GM21447 (cell line): Measurements from ENCODE around the gene MKRN3.

Experiments used
- ATAC-seq: cut with Tn5 transposase; IDR thresholded peaks from one replicate; pipeline ENCODE4 v1.9.1; 2021; ENCODE audit not compliant: unreplicated experiment

MKRN3 gene

DNA sequence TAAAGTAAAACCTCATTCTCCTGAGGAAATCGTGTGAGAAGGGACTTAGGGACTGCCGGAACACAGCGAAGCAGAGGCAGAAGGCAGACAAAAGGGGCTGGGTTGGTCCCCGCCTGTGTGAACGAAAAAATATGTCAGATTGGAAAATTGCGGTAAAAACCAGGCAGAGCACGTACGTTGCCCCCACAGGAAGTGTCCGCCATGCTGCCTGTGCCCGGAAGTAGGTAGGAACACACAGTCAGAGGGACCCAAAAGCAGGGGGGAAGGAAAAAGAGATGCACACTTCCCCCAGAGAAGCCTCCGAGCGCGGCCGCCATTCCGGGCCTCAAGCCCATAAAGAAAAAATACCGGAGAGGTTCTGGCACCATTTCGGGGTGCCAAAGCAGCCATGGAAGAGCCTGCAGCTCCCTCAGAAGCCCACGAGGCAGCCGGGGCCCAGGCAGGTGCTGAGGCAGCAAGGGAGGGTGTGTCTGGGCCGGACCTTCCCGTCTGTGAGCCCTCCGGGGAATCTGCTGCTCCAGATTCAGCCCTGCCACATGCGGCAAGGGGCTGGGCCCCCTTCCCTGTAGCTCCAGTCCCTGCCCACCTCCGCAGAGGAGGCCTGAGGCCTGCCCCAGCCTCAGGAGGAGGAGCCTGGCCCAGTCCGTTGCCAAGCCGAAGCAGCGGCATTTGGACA lies at the start of gene MKRN3:
MKRN3 (plus strand) TSS at position 280 of the 676 bp plus-strand sequence; CDS start at position 389, 109 bp downstream.
- no peak for ATAC-seq

DNA sequence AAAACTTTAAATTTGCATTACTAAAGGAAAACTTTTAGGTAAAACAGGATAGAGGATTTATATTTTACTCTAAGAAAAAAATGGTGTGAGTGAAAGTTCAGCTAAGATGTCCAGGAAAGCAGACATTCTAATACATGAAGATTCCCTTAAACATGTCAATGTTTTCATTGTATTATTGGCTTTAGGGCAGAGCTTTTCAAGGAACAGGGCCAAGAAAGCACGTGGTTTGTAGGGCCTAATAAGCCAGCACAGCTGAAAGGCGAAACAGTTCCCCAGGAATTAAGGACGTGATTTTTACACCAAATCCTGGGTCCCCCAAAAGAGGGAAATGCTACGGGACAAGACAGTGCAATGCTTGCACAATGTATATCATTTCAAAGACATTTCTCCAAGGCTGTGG lies 48.6 kb upstream of the MKRN3 start:
- ATAC-seq = no peak

DNA sequence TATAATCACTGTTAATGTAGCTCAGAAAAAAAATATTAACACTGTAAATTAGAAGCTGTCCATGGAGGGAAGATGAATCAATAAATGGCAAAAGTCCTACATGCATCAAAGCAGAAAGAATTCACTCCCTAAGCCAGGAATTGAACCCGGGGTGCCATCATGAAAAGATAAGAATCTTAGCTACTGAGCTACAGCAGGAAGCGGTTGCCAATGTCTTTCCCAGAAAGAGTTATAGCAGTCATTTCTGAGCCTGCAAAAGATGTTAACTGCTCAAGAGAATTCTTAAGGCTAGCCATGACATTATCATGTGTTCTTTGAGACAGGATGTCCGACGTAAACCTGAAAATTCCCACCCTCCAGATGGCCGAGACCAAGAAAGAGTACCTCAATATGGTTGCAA lies 47.4 kb upstream of the MKRN3 start:
- no peak for ATAC-seq

- ATAC-seq = no peak
Measured at GRCh38 chr15:23524816-23525215, 40.7 kb upstream of the MKRN3 start.

- no peak for ATAC-seq
Measured at GRCh38 chr15:23529891-23530290, 35.6 kb upstream of the MKRN3 start.

- no peak for ATAC-seq
Measured at GRCh38 chr15:23532024-23532423, 33.5 kb upstream of the MKRN3 start.

DNA sequence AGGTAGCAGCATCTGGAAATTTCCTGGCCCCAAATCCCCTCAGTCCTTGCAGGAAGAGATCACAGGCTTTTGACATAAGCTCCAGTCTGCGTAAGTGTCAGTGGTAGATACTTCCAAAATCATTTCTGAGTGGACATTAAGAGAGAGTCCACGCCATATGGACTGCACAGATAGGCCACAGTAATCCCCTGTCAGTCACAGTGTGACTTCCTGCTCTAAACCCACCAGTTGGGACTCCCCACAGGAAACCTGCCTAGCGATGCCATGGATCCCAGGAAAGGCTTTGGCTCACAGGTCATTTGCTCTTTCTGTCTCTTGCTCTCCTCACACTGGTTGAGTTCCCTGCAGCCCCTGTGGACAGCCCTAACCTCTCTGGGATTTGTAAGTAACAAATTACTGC lies 28.8 kb upstream of the MKRN3 start:
- no peak for ATAC-seq

GRCh38 chr15:23538648-23539047 lies 26.8 kb upstream of the MKRN3 start:
- no peak for ATAC-seq

- no peak for ATAC-seq
Measured at GRCh38 chr15:23539892-23540291, 25.6 kb upstream of the MKRN3 start.

DNA sequence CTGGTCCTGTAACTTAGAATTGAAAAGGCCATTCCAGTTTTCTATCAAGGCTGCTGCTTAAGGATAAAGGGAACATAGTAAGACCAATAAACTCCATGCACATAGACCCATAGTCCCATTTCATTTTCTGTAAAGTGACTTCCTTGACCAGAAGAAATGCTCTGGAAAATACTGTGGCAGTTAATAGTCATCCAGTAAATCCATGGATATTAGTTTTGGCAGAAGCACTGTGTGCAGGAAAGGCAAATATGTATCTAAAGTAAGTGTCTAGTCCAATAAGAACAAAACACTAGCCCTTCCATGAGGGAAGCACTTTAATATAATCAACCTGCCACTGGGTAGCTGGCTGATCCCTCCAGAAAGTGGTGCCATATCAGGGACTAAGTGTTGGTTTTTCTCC lies 19.3 kb upstream of the MKRN3 start:
- ATAC-seq = no peak

- no peak for ATAC-seq
Measured at GRCh38 chr15:23548071-23548470, 17.4 kb upstream of the MKRN3 start.

DNA sequence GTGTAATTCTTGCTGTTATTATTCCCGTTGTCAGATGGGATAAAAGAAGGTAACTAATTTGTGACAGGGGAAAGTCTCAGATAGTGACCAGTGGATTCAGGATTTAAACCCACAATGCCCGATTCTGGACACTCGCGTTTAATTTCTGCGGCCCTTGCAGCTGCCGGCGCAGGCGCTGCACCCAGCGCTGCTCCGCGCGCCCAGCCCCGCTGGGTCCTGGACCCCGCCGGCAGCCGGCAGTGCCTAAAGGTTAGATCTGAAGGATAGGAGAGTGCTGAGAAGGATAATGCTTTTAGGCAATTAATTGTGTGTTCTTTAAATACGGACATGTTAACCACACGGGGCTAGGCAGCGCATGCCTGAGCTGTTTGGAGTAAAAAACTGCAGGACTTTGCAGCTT lies 3.6 kb upstream of the MKRN3 start:
- ATAC-seq = no peak

DNA sequence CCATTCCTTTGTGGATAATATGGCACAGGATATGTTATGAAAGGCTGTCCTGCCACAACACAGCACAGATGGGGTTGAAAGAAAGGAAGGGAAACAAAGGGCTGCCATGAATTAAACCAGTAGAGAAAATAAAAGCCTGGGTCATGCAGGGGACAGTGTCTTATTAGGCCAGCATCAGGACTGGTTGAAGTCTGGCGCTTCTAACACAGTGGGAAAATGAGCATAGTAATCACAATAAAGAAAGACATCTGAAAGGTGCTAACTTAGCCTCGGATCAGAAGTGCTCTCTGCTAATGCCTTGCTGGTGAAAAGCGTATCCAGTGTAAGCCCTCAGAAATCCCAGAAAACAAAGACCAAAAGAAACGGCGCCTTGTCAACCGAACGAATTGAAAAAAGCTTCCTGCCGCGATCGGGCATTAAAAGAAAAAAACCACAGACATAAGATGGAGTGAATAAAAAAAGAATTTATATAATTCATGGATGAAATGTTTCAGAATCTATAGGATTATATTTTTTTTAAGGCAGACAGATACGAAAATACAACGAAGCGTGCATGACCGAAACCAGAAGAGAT lies 566 bp upstream of the MKRN3 start:
- ATAC-seq = no peak

- ATAC-seq = no peak
Measured at GRCh38 chr15:23566071-23566554, 639 bp downstream of the MKRN3 start.

- ATAC-seq = no peak
Measured at GRCh38 chr15:23566651-23567050, 1.2 kb downstream of the MKRN3 start.

GRCh38 chr15:23567921-23568320 lies 2.4 kb downstream of the MKRN3 start:
- no peak for ATAC-seq

GRCh38 chr15:23569151-23569925 lies 3.9 kb downstream of the MKRN3 start:
- no peak for ATAC-seq

- ATAC-seq = no peak
Measured at GRCh38 chr15:23570486-23570885, 5.0 kb downstream of the MKRN3 start.

GRCh38 chr15:23572844-23573243 lies 7.4 kb downstream of the MKRN3 start:
- ATAC-seq = no peak

GRCh38 chr15:23574742-23575141 lies 9.3 kb downstream of the MKRN3 start:
- ATAC-seq = no peak

- ATAC-seq = no peak
Measured at GRCh38 chr15:23576061-23576460, 10.6 kb downstream of the MKRN3 start.

- ATAC-seq = no peak
Measured at GRCh38 chr15:23578521-23579150, 13.2 kb downstream of the MKRN3 start.
